Left kidney (tissue), 2 donors: Measurements from ENCODE around the gene PHF2. TPM values are rescaled to one million over a fixed set of nuclear protein-coding genes. Genes with fewer than 3 reads are reported as not detected.

ENCODE experiments used
- DNase-seq: peaks from one replicate; pipeline ENCODE4 v3.0.0-alpha.2; 2013
- polyA plus RNA-seq: library from polyadenylated mRNA; unstranded; fragments of 120-200 nt; gene quantifications from one replicate; pipeline ENCODE4 v1.2.1, GENCODE V29; 2013; ENCODE audit not compliant: insufficient read length

PHF2 gene
- polyA plus RNA-seq, 1 donor, result 37.8 TPM

DNA sequence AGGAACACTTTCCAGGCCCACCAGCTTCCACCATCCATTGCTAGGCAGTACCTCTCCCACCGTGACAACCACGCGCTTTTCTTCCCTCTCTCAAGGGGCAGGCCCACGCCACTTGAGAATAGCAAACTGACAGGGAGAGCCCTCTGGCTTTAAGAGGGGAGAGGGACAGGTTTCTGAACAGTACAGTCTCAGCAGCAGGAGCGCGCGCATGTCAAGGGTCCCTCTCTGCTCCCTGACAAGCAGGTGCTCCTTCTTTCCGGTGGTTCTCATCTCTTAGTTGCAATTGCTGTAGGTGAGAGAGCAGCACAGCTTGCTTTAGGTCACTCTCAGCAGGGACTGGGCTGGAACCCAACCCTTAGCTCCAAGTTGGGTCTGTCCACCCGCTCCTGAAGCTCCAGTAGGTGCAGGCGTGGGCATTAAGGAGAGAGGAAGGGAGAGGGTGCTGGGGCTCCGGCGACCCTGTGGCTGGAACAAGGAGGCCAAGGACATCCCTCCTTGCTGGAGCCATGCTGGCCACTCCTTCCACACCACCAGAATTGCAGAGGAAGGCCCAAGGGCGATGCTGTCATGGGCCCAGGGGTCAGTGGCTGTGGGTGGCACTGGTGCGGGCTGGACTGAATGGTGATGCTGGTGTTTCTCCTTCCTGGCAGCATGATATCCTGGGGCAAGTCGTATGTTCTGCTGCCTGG is 9.0 kb upstream of the PHF2 start:
- no peak for DNase-seq

DNA sequence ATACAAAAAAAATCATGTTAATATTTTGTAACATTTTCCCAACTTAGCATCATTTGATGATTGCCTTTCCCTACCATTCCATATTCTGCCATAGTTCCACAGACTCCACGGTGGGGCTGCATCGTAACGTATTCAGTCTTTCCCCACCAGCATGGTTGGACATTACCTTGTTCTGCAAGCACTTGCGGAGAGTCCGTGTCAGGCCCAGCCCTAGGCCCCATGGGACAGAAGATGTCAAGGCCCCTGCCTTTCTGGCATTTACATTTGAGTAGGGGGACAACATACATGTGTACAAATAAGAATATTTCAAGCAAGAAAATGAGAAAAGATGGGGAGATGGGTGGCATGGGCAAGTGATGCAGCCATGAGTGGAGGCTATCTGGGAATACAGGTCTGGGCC is 8.2 kb upstream of the PHF2 start:
- no peak for DNase-seq

DNA sequence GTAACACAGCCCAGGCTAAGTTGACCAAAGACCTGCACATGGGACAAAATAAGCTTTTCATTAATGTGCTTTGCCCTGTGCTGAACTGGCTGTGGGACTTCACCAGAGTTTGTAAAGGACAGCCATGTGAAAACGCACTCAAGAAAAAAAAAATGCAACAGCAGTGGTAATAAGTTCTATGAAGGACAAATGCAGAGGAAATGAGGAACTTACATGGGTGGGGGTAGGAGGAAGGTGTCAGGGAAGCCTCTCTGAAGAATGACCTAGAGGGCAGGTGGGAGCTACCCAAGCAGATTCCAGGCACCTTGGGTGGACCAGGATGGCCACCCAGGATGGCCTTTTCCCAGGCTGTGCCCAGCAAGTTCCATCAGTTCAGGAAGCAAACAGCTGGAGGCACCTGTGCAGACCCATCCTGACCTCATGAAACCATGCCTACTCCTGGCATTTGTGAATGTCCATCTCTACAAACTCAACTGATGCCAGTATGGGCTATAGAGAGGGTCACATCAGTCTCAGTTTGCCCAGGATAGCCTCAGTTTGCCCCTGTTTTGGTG is 6.7 kb upstream of the PHF2 start:
- DNase-seq, result no peak

DNA sequence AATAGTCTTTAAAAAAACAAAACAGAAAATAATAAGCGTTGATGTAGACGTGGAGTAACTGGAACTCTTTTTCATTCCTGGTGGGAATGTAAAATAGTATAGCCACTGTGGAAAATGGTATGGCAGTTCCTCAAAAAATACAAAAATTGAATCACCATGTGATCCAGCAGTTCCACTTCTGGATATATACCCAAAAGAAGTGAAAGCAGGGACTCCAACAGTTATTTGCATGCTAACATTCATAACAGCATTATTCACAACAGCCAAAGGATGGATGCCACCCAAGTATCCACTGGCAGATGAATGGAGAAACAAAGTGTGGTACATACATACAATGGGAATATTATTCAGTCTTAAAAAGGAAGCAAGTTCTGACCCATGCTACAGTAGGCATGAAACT is 4.2 kb upstream of the PHF2 start:
- no peak for DNase-seq

DNA sequence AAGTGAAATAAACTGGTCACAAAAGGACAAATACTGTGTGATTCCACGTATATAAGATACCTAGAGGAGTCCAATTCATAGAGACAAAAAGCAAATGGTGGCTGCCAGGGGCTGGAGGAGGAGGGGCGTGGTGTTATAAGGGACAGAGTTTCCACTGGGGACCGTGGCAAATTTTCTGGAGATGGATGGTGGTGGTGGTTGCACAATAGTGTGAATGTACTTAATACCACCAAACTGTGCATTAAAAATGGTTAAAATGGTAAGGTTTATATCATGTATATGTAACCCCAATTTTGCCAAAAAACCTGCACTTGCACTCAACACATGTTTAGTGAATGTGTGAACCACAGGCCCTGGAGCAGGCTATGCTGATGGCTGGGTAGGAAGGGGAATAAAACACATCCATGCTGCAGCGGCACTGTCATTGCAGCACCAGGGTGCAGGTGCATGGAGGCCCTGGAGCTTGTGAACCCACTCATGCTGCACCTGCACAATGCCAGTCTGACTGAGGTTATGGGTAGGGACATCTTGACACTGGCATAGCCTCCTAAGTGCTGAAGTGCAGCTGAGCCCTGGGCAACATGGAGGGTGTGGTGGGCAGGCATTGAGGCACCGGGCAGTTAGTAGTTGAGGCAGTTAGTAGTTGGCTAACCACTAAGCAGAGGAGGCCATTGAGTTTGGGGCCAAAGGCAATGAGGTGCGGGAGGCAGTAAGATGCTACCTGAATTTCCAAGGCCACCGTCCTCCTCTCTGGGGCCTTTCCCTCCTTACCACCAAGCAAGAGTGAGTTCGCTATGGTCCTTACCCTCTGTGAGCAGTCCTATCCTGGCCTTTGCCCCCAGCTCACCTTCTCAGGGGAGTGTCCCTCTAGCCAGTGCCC is 3.5 kb upstream of the PHF2 start:
- no peak for DNase-seq

DNA sequence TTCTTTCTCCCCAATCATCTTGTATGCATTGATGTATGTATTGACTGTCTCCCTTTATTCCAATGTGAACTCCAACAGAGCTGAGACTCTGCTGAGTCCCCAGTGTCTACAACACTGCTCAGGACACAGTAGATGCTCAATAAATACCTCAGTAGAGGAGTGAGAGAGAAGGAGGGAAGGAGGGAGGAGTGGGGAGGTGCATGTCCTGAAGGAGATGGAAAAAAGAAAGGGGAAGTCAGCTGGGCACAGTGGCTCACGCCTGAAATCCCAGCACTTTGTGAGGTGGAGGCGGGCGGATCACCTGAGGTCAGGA is 2.9 kb upstream of the PHF2 start:
- DNase-seq, result no peak

DNA sequence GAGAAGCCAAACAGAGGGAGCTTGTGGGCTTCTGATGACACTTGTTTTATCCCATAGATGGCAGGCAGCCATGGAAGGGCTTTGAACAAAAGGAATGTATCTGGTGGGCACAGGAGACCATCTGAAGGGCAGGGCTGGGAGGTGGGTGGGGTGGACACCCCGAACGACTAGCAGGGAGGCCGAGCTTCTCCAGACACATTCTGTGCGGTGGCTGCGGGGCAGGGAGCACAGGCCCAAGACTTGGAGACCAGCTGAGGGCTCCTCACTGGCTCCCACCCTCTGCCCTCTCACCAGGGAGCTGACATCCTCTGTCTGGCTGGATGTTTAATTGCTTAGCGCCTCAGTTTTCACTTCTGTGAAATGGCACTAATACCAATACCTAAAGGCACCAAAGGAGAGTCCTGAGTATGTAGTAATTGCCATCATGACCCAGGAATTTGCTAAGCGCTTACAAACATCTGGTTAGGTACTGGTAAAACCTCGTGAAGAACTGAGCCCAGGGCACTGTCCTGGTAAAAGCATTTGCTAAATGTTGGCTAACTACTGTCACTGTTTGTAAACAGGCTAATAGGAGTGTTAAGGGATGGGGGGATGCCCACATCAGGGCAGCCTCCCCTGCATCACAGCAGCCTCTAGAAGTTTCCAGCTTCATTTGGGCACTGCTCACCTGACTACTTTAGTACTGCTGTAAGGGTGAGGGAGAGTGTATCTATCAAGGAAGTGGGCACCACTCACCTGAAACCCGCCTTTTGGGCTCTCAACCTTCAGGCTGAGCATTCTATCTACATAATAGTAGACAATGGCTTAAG is 2.1 kb upstream of the PHF2 start:
- DNase-seq, result no peak

DNA sequence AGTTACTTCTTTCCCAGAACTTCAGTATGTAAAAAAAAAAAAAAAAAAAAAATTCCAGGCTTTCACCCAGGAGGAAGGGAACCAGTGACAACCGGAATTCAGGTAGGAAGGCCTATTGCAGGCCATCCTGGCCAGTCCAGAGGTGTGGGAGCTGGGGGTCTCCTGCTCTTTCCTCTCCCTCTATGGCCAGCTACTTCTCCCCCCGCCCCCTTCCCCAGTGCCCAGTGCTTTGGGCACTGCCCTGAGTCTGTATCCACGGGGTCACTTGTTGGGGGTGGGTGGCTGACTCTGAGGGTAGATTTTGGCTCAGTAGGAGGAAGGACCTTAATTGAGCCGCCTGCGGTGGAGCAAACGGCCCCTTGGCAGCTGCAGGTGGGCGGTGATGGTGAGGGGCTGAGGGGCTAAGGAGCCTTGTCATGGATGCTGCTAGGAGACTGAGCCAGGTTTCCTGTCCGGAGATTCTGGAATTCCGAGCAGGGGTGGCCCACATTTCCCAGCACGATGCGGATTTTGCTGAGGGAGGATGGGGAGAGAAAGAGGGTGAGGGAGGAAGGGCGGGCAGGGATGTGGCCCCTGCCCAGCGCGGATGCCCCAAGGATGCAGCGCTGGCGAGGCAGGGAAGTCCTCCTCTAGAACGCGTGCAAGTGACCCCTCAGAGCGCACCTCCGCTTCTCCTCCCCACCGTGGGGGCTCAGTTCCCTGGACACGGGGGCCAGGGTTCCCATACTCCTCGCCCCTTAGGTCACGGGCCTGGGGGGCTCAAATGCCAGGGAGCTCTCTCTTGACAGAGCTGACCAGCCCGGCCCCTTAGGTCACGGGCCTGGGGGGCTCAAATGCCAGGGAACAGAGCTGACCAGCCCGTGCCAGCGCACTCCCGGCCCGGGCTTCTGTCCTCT is 1.2 kb upstream of the PHF2 start:
- no peak for DNase-seq

DNA sequence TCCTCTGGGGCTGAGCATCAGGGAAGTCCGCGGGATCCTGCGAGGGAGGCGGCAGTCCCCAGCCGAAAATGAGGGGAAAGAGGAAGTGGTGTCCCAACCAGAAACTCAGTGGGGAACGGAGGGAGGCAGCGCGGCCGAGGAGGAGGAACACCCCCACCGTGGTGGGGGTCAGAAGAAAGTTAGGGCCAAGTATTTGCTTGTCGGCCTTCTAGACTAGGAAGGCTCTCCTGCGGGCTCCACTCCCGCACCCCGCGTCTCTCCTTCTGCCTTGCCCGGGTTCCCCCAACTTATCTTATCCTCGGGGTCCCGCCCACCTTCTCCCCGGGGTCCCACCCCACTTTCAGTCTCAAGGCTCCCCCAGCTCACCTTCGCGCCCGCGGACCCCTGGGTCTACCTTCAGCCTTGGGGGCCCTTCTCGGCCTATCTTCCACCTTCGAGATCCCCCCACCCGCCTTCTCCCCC is 557 bp upstream of the PHF2 start:
- no peak for DNase-seq

DNA sequence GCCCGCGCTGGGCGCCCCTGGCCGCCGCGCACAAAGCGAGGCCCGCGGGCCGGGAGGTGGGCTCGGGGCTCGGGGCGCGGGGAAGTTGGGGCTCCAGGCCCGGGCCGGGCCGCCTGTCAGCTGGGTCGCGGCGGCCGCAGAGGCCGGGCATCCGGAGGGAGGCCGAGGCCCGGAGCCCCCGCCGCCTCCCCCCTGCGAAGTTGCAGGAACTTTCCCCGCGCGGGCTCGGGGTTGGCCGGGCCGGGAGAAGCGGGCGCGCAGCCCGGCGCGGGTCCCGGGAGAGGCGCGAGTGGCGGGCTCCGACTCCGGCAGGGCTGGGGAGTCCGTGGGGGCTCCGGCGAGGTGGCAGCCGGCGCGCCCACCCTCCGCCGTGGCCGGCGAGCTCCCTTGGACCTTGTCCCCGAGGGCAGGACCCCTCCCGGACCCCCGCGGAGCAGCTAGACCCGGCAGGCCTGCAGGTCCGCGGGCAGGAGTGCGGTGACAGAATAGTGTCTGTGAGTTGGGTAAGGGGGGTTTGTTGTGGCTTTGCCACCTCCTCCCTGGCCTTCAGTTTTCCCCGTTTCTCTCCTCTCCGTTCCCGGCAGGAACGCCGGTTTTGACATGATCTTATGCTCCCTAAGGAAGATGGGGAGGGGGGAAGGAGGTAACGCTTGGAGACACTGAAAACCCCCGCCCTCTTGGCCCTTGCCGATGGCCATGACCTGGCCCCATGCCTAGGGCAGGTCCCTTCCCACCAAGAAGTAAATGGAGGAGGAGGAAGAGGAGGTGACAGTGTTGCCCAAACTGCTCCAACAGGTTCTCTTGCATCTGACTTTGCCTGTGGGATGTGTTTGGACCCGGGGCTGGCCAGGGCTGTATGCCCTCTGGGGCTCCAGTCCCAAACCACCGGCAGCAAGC is 942 bp downstream of the PHF2 start:
- no peak for DNase-seq

DNA sequence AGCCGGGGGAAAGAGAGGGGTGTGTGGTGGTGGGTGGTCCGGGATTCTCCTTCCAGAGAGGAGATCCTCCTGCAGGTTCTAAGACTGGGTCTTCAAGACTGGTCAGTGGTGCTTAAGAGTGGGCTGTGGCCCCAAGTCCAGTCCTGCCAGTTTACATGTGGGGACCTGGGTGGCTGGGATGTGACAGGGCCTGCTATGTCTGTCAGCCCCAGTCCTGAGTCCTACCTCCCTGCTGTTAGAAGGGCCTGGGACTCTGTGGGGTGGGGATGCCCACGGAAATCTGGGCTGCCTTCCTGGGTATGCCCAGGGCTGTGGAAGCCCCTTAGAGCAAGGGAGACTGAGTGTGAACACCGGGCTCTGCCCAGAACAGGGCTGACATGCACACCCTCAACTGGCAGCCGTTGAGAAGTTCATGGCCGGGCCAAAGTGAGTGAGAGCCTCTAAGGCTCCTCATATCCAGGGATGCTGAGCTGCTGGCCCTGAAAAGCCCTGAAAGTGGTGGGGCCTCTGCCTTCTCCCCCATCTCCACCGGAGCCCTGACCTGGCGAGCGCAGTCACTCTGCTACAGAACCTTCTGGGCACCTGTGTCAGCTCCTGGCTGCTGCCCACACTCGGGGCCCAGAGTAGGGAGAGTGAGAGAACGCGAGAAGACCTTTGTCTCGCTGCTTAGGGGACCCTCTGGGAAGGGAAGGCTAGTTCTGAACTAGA is 1.7 kb downstream of the PHF2 start:
- no peak for DNase-seq

DNA sequence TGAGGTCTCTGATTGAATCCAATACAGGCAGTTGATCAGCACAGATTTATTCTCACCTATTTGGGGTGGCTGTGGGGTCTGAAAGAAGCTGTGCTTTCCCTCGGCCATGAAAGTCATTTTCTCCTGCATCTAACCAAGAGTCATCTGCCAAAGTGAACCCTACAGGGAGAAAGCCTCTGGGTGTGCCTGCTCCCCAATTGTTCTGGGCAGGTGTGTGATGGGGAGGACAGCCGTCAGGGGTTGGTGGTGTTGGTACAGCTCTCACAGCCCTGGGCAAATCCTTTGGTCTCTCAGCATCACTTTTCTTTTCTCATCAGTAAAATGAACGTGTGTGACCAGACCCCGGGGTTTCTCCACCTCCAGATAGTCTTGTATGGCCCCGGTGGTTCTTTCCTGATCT is 2.5 kb downstream of the PHF2 start:
- no peak for DNase-seq

DNA sequence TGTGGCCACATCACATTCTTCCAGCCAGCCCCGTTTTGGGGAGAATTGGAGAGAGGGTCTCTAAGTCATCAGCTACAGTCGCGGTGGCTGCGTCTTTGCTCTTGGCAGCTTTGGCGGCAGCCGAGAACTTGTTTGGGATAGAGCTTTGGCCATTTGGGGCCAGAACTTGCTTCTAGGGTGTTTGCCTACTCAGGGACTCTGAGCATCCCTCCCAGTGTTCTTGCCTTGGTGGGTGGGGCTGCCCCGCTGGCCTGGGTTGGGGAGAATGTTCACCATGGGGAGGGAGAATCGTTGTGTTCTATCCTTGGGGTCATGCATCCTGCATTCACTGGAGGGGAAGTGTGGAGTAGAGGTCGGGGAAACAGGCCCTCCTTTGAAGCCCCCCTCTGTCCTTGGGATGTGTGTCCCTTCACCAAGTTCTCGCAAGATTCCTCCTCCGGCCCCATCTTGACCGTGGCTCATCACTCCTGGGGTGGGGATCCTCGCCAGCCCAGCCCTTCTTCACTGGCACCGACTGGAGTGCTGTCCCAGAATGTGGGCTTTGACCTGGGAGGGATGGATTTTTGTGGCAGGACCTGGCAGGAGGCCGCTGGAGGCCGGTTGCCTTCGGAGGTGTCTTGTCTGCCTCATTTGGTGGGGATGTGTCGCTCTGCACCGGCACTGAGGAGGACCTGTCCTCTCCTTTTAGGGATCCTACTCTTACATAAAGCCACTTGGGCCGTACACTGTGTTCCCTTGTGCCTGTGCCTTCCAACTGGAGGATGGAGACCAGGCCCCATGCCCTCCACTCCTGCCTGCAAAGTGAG is 3.5 kb downstream of the PHF2 start:
- no peak for DNase-seq

DNA sequence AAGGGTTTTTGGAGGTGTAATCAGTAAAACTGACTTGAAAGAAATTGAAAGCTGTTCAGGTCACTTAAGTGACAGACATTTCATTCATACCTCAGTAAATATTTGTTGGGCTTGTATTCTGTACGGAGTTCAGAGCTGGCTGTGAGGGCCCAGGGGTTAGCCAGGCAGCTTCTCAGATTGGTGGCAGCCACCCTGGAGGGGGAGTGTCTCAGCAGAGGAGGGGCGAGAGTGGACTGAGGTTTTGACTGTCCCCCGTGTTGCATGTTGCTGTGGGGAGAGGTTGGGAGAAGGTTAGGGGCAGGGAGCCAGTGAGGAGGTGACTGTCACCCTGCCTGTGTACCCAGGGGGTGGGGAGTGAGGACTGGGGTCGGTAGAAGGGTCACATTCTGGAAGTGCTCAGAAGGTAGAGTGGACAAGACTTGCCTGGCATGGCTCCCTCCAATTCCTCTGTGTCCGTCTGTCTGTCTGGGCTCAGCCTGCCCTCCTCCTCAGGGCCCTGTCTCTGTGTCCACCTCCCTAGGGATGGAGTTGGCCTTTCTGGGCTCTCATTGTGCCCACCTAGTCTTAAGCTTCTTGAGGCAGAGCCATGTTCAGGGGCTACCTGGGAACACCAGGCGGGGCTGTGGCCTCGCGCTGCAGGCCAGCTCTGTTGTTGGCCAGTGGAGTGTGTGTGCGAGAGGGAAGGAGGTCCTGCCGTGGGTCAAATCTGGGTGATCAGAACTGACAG is 4.4 kb downstream of the PHF2 start:
- DNase-seq, result no peak

DNA sequence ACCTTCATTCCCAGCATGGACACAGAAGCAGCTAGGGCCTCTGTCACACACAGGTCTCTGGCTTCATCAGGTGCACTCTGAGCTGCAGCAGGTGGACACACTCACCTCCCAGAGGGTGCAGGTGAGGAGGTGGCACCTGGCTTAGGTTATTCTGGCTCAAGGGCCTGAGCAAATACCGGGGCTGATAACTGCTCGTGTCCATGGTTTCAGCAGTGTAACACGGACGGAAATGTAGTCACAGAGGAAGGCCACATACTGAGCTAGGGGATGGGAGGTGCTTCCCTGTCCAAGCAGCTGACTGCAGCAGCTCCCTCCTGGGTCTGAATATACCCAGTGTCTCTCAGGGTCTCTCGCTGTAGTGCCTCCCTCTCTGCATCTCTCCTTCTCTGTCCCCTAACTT is 5.7 kb downstream of the PHF2 start:
- no peak for DNase-seq

DNA sequence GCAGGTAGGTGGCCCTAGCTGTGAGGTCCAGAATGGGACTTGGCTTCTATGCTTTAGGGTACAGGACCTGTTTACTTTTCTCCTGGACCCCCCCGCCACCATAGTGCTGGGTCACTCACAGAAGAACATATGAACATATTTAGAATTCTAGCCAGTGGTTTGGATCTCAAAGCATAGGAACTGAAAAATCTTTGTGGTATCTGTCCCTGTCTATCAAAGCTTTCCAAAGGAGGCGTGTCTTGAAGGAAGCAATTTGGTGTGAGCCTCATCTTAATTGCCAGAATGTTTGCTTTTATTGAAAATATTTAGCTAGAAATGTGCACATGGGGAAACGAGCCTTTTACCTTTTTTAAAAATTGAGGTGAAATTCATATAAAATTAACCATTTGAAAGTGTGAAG is 6.2 kb downstream of the PHF2 start:
- DNase-seq, result no peak

DNA sequence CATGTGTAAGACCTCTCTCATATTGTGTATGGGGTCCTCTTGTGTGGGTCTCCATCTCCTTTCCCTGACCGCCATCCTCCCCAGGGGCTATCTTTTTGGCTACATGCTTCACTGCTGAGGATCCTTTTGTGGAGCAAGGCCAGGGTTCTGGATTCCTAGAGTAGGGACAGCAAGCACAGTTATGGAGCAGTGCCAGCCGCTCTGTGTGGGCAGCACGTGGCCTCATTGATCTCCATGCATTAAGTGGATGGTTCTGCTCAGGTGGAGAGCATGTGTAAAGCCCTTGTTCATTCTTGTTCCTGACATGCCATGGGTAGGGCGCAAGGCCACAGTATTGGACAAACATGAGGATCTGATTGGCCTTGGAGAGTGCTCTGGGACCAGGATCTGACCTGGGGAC is 8.9 kb downstream of the PHF2 start:
- no peak for DNase-seq

DNA sequence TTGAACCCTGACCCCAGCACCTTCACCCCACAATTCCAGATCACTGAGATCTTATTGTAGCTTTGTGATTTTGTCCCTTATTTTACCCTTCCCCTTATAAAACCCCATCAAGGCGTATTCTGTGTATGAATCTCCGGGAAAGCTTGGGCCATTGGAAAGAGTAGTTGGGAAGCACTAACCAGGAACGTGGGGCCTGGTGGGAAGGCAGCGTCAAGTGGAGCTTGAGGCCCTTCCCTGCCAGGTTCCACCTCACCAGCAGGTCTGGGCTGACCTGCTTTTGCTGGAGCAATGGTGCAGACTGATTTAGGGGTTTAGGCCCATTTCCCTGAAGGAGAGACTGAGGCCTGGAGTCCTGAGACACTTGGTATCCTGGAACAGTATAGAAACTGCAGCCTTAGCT is 9.3 kb downstream of the PHF2 start:
- no peak for DNase-seq
